Kidney capillary endothelial cell (primary cell): Measurements from ENCODE around the gene AKIP1.

Source experiments
- DNase-seq: peaks from one replicate; pipeline ENCODE4 v3.0.0-alpha.2; 2018; ENCODE audit warnings: low spot score

AKIP1 gene

GRCh38 chr11:8961401-8961800 is 50.4 kb downstream of the AKIP1 start:
- no peak for DNase-seq

- no peak for DNase-seq
Observed at GRCh38 chr11:8962841-8963240, 51.9 kb downstream of the AKIP1 start.

DNA sequence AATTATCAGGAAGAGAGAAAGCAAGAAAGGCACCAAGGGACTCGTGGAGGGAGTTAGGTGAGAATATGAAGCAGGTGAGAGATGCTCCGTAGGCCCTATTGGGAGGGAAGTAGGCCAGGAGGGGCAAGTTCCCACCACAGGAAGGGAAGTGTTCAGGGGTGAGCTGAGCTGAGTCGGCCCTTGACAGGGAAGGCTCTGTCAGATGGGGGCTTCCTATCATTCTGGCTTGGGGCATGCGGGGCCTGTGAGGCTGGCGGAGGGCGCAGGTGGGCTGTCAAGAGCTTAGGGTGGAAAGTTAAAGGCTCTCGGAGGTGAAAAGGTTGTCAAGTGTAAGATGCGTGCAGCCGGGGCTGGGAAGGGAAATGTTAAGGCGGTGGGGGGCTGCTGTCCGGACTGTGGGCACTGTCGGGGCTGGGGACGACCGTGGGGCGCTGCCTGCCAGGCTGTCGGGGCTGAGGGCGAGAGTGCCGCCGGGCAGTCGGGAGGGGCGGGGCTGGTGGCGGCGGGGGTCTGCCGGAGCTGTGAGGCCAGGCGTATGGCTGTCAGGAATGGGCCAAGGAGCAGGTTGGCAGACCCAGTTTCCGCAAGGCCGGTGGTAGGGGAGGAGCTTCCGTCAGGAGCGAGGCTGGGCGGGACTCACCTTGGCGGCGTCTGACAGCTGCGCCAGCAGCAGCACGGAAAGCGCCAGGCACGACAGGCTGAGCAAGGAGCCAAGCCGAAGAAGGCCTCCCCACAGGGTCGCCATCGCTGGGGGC is 52.8 kb downstream of the AKIP1 start:
- DNase-seq = peak; percentile 46

DNA sequence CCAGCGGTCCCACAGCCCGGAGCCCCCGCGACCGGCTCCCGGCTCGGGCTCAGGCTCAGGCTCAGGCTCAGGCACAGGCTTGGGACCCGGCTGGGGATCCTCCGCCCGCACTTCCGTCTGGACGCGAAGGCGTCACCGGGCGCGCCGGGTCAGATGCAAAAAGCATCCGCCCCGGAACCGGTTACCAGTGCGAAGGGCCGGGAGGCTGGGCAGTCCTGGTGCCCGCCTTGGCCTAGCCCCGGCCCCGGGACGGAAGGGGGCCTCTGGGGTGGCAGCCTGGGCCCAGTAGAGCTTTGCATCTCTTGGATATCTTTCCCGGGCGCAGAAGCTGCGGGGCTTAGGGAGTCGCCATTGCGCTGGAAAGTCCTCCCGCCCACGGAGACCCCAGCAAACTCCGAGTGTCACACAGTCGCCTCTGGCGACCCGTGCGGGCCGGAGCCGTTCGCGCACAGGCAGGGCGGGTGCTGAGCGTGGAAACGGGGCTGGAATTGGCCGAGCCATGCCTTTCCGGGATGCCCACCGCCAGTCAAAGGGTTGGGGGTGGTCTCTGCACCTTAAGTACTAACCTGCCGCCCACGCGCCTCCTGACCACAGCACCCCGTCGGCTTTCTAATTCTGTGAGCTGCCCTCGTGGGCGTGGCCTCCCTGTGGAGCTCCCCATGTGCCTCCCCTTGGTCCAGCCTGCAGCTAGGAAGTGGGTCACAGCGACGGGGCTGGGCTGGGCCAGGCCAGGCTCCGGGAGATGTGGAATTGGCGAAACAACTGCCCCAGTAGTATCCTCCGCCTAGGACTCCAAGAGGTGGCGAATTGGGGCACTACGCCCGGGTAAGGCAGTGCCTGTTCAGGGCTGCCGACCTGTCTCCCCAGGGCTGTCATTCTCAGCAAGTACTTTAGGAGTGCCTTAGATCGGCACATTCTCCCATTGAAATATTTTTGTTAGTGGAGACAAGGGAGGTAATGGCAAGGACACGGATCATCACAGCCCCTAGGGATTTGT is 53.6 kb downstream of the AKIP1 start, which contains the start of gene TMEM9B:
Gene TMEM9B (minus strand): TSS at position 119 of the 997 bp plus-strand sequence. CDS start 129 bp downstream, outside the sequence.
- peak; percentile 80 for DNase-seq

- DNase-seq = no peak
Observed at GRCh38 chr11:8967184-8967583, 56.2 kb downstream of the AKIP1 start.
